ENCODE results near the gene FIGNL1.

Gene FIGNL1

GRCh38 chr7:50416527-50417182, 33.5 kb downstream of the FIGNL1 start:
- no peaks in the 10 kb centered on the region for H3K36me3 ChIP-seq (replicated peaks)
- no peak overlapping the region for H3K4me3 ChIP-seq (ENCODE audit: low read depth, low read length)
- H3K27me3 ChIP-seq (replicated peaks): no peaks in the 10 kb centered on the region
- no peak for TF ChIP-seq CTCF (IDR thresholded peaks at IDR 0.05; ENCODE audit: low read depth, low read length, missing control alignments)
- H3K27ac ChIP-seq: no peak overlapping the region
- in situ Hi-C loops (cut with HindIII; ENCODE audit: low pct_ligation_motif_present, low sequenced_read_pairs): no loop called here
- no peak for DNase-seq

DNA sequence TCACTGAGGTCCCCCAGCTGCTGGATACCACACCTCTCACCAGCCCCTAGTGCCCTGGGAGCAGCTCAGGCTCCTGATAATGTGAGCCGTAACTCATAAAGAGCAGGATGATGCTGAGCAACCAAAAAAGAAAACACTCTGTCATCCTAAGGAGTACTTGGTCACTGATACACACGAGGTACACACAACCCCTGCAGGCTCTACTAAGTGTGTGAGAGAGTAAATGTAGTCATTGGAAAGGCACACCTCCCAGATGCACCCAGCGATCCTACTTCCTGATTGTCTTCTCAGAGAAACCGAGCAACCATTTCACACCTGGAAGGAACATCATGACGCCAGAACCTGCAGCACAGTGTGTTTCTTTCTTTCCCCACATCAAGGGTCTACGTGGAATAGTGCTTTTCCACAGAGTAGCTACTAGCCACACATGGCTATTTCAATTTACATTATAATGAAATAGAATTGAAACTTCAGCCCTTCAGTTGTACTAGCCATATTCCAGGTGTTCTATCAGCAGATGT, 34.2 kb downstream of the FIGNL1 start:
- Histone ChIP-seq H3K36me3 (replicated peaks) (no peaks in the 10 kb centered on the region), H3K27me3 (replicated peaks) (no peaks in the 10 kb centered on the region), H3K4me3 (ENCODE audit: low read depth, low read length) (no peak overlapping the region), H3K27ac (no peak overlapping the region)
- no peak for DNase-seq
- no peak for TF ChIP-seq CTCF (IDR thresholded peaks at IDR 0.05; ENCODE audit: low read depth, low read length, missing control alignments)
- in situ Hi-C loops (cut with HindIII; ENCODE audit: low pct_ligation_motif_present, low sequenced_read_pairs): no loop called here

GRCh38 chr7:50413561-50413960, 36.6 kb downstream of the FIGNL1 start:
- no peak for DNase-seq
- H3K27me3 ChIP-seq (replicated peaks): no peaks in the 10 kb centered on the region
- H3K27ac ChIP-seq: no peak overlapping the region
- in situ Hi-C loops (cut with HindIII; ENCODE audit: low pct_ligation_motif_present, low sequenced_read_pairs): no loop called here
- no peaks in the 10 kb centered on the region for H3K36me3 ChIP-seq (replicated peaks)
- H3K4me3 ChIP-seq (ENCODE audit: low read depth, low read length): no peak overlapping the region
- no peak for TF ChIP-seq CTCF (IDR thresholded peaks at IDR 0.05; ENCODE audit: low read depth, low read length, missing control alignments)

DNA sequence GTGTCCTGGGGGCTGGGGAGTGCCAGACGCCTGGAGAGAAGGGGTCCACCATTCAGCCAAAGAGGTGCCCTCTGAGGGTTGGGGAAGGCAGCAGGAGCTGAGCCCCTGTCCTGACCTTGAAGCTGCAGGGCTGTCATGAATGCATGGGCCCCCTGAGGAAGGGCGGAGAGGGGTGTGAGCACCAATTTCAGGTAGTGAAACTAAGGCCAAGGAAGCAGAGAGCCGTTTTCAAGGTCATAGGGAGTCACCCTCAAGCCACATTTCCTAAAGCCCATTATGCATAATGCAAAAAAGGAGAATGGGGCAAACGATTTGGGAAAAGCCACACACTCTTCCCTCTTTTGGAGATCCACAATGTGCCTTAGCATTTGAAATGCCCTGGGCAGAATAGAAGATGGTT, 37.2 kb downstream of the FIGNL1 start:
- Histone ChIP-seq H3K27ac (no peak overlapping the region), H3K4me3 (ENCODE audit: low read depth, low read length) (no peak overlapping the region), H3K27me3 (replicated peaks) (no peaks in the 10 kb centered on the region), H3K36me3 (replicated peaks) (no peaks in the 10 kb centered on the region)
- in situ Hi-C loops (cut with HindIII; ENCODE audit: low pct_ligation_motif_present, low sequenced_read_pairs): no loop called here
- TF ChIP-seq CTCF (IDR thresholded peaks at IDR 0.05; ENCODE audit: low read depth, low read length, missing control alignments): no peak
- DNase-seq: no peak

DNA sequence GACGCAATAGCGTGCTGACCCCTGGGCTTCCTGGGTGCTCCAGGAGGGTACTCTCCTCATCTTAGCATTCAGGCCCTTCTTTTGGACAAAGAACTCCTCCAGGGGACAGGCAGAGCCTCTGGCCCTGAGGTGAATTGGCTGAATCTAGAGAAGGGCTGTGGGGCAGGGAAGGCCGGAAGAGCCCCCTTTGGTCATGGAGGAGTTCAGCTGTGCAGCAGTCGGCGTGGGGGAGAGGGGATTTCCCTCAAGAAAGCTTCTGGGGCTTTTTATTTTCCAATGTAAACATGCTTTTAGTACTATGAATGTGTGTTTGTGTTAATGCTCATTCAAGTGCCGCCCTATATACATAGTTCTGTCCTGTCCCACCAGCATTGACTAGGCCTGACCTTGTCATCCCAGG, 38.8 kb downstream of the FIGNL1 start:
- H3K4me3 ChIP-seq (ENCODE audit: low read depth, low read length): no peak overlapping the region
- TF ChIP-seq CTCF (IDR thresholded peaks at IDR 0.05; ENCODE audit: low read depth, low read length, missing control alignments): no peak
- in situ Hi-C loops (cut with HindIII; ENCODE audit: low pct_ligation_motif_present, low sequenced_read_pairs): no loop called here
- no peaks in the 10 kb centered on the region for H3K27me3 ChIP-seq (replicated peaks)
- no peaks in the 10 kb centered on the region for H3K36me3 ChIP-seq (replicated peaks)
- H3K27ac ChIP-seq: no peak overlapping the region
- no peak for DNase-seq

Data from brain microvascular endothelial cell (primary cell).